Stimulated activated naive CD4-positive, alpha-beta T cell (primary cell): Measurements from ENCODE around the gene MAMLD1.

Experiments
- DNase-seq, 6 experiments: peaks; one replicate each; lab custom pipeline; 2025; lab: John Stamatoyannopoulos, UW

The MAMLD1 gene

GRCh38 chrX:150357790-150358189 lies 5.3 kb upstream of the MAMLD1 start:
- DNase-seq, result no peak

DNA sequence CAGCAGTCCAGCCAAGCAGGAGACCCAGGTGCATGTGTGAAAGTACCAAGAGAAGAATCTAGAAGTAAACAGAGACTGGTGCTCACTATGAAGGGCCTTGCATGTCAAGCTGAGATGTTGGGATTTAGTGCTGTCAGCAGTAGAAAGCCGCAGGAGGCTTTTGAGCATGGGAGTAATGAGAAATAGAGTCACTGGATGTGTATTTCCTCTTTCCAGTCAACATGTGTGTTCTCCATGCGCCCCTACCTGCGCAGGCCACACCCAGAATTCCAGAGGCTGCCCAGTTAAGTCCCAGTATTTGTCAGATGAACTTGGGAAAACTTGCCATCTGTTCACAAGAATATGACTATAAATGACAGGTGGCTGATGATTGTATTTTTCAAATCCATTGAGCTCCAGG lies 4.5 kb upstream of the MAMLD1 start:
- DNase-seq, result no peak

- DNase-seq, result no peak
These were observed 2.8 kb upstream of the MAMLD1 start for GRCh38 chrX:150360331-150360730.

DNA sequence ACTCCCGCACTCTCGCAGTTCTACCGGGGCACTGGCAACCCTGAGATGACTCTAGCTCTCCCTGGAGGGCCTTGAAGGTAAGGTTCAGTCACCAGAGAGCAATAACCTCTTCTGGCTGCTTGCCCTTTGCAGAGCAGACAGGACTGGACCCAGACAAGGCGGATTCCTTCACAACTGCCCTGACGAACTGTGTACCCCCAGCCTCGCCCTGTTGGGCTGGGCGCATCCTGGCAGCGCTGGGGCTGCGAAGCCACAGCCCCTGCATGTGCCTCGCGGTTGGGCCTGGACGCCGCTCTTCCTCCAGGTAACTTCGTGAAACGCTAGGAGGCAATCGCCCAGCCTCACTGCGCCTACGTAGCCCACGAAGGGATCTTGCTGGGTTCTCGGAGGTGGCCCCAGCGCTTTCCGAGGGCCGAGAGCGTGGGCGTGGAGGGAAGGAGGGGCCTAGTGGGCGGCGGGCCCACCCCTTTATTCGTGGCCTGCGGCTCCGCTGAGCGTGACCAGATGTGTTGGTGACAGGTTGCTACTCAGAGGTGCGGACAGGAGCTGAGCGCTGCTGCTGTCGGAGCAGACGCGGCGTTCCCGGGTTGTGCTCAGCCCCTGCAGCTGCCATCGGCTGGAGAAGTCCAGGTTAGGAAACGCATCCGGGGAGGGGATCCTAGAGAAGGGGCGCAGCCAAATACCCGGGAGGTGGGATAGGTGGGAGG lies 1.9 kb upstream of the MAMLD1 start:
- DNase-seq, result peak in 2 of 6 experiments; percentile 5 to 21

- DNase-seq, result peak in 2 of 6 experiments; percentile 7 to 22
These were observed 1.3 kb upstream of the MAMLD1 start for GRCh38 chrX:150361777-150362351.

- DNase-seq, result peak in 1 of 6 experiments; percentile 5
These were observed 637 bp downstream of the MAMLD1 start for GRCh38 chrX:150363561-150364346.

GRCh38 chrX:150364347-150365050 lies 1.4 kb downstream of the MAMLD1 start:
- peak in 1 of 6 experiments; percentile 25 for DNase-seq

DNA sequence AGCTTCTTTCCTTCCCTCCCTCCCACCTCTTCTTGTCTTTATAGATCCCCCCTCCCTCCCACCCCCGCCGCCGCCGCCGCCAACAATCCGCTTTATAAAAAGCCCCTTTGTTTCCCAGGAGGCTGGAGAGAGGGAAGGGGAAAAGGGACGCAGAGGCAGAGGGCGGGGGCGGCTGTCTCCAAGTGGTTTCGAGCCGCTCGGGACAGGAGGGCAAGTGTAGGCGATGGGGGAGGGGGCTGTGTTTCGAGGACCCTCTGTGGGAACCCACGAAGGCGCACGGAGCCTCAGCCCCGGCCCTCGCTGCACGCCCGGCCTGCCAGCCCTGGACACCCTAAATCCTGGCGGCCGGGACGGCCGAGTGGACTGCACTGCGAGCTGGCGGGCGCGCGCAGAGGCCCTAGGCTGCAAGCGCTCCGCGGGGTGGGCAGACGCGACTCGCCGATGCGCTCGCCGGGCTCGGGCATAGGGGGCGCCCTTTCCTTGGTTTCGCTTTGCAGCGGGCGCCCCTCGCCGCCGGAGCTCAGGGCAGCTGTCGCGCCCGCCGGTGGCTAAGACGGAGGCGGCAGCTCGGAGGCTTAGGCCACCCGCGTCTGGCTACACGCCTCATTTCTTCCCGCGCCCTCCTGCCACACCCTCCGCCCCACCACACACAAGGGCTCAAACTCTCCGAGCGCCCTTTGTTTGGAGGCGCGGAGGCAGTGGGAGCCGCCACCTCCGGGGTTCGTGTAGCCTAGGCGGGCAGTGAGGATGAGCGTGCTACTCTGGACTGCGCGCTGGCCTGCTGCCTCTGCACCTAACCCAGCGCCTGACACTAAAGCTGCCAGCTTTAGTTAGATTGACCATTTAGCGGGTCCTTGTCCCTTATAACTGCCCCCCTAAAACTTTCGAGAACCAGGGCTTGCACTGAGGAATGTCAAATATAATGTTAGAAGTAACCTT lies 2.2 kb downstream of the MAMLD1 start:
- peak; percentile 11 to 53 (median 24) for DNase-seq

- no peak for DNase-seq
These were observed 3.1 kb downstream of the MAMLD1 start for GRCh38 chrX:150365990-150366911.

DNA sequence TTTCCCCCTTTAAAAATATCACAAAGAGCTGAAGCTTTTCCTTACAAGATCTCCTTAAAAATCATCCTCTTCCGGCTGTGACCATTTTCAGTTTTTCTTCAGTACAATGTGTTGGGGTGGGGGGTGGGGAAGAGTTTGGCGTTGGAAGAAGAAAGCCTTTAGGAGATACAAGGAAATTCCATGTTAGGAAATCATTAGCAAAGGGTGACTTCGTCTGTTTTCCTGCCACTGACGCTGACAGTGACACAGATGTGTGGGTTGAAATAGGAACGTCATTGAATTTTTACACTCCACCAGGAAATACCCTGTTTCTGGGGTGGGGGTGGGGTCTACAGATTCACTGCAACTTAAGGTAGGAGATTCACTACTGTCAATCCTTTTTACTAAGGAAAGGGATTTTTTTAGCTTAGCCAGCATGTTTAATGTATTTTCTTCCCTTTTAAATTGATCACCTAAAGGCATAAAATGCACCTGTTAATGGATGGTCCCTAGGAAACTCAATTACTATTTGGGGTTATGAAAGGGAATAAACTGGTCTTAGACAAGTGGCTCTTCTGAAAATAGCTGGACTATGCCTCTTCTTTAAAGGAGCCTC lies 3.9 kb downstream of the MAMLD1 start:
- no peak for DNase-seq

GRCh38 chrX:150370589-150371312 lies 7.6 kb downstream of the MAMLD1 start:
- no peak for DNase-seq

DNA sequence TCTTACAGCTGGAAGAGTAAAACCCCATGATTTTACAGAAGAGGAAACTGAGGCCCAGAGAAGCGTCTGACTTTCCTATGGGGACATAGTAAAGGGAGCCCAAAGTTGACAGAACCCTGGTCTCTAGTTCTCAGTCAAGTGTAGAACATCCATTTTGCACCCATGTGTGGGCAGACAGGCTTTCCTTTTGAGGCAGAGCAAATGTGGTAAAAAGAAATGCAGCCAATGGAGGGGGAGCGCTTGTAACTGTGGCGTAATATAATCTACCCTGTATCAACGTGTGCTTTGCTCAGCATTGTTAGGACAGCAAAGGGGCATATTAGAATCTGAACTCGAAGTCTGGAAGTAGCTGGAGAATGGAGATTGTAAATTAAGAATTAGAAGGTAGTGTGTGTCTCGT lies 8.8 kb downstream of the MAMLD1 start:
- DNase-seq, result no peak

DNA sequence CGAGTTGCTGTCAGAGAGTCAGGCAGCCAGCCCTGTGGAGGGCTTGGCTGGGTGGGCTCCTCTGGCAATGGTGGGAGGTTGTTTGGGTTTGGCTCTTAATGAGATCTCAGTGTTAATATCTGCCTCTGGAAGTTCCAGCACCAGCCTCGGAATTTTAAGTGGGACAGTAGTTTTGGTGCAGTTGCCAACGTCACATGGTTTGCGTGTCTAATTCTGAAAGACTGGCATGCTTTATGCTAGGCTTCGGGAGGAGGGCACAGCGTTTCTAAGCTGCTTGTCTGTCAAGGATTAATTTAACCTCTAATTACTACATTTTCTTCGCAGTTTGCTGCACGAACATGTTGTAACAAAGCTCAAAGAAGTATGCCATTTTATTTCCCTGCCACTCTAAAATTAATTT lies 9.2 kb downstream of the MAMLD1 start:
- no peak for DNase-seq

DNA sequence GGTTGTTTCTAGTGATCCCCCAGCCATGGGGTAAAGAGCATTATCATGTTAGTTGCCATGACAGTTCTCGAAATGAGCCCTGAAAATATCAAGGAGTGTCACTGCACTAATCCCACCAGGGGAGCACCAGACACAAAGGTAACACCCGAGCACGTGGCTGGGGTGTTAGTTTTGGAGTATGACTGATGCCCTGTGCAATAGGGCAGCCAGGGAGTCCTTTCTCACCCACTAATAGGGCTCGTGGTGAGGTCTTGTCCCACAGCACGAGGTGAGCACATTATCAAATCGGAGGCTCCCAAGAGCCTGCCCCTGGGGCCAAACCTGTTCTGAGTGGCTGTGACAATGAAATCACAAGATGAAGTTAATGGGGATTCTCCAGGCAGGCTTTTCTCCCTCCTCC lies 9.6 kb downstream of the MAMLD1 start:
- no peak for DNase-seq

DNA sequence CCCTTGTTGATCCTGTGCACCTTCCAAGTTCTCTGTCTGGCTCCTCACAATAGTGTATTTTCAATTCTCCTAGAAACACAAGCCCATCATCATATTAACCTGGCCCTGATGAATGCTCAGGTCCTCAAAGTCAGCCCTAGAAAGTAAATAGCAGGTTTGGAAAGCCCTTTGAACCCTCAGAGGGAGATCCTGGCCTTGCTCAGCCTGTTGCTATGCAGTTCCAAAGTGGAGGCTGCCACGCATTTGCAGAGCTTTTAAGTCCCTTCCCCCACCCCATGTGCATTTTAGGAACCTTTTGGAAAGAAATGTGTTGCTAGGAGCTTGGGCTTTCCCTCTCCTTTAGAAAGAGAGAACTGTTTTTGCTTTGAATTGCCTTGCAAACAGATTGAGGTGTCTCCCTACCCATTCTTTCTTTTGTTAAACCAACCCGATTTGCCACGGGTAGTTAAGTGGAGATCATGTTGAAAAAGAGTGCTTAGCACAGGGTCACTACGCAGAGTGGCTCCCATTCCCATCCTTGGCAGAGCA lies 12.2 kb downstream of the MAMLD1 start:
- DNase-seq, result no peak

DNA sequence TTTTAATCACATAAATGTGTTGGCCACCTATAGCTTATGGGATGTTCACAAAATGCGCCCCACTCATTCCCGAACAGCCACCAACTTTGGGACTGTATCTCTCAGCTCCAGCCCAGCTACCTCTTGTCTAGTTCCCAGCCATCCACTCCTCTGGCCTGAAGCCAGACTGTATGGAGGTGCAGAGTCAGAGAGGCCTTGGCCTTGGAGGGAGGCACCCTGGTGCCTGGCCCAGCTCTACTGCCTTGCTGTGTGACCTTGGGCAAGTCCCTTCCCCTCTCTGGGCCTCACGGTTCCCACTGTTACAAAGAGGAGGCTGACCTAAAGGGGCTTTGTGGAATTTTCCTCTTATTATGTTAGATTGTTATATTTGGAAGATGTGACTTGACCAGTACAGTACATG lies 13.9 kb downstream of the MAMLD1 start:
- DNase-seq, result no peak

GRCh38 chrX:150405006-150405405 lies 41.9 kb downstream of the MAMLD1 start:
- no peak for DNase-seq

DNA sequence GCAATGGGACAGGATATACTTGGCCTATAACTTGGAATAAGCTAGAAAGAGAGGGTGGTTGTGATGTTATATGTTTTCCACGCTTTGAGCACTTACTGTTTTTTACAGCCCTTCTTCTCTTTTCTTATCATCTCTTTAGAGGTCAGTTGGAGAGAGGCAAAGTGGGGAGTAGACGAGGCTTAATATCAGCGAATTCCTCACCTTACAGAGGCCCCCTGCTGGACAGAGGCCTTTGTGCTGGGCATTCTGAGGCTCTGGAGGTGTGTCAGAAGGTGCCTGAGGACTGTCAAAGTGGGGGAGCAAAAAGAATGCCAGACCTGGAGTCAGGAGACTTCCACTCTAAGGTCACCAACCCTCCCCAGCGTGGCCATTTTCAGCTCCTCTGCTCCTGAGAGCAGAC lies 42.5 kb downstream of the MAMLD1 start:
- DNase-seq, result no peak

- DNase-seq, result no peak
These were observed 43.5 kb downstream of the MAMLD1 start for GRCh38 chrX:150406596-150406995.
